ENCODE data around the gene PARP6. TPM values are rescaled to one million over a fixed set of nuclear protein-coding genes. Genes with fewer than 3 reads are reported as not detected.

PARP6 gene
- total and polyA plus RNA-seq, 2 of the 8 experiments (the other 6 are each of a cell fraction or from before 2014, with no cell fraction given), result 39.8 to 45.3 TPM

GRCh38 chr15:72237029-72237852, 35.1 kb downstream of the PARP6 start:
- Histone ChIP-seq H3K9me3 (ENCODE audit: insufficient read depth in 2 of 2, low read depth in 1 of 2, low read length in 1 of 2) (no peaks in the 10 kb centered on the region), H3K9ac (replicated peaks in 1 of 4; ENCODE audit: extremely low read depth in 1 of 4, low read depth in 3 of 4, low read length in 3 of 4) (peak overlapping the region in 1 of 4 experiments; percentile 42; a peak in 4 of 7 replicates), H2AFZ (ENCODE audit: low read length) (no peak overlapping the region), H3K4ac (replicated peaks; ENCODE audit: insufficient read length, low read depth, low read length) (no peak overlapping the region), H3K36me3 (ENCODE audit: control insufficient read depth in 2 of 4, insufficient read depth in 4 of 4, low read length in 3 of 4) (peaks cover 3 to 20% (median 14%) of the 10 kb centered on the region in 4 experiments; a peak in 6 of 8 replicates), H3K4me1 (replicated peaks in 1 of 4; ENCODE audit: control insufficient read depth in 3 of 4, insufficient read depth in 4 of 4, low read length in 3 of 4) (peaks cover 2 to 7% (median 4%) of the 10 kb centered on the region in 4 experiments; a peak in 4 of 7 replicates), H3K79me1 (ENCODE audit: low read depth, low read length) (no peaks in the 10 kb centered on the region), H2BK20ac (ENCODE audit: low read length) (no peak overlapping the region; the same call in 1 of the 2 replicates), H3K27ac (ENCODE audit: low read depth, low read length) (no peak overlapping the region), H3K4me2 (ENCODE audit: insufficient read depth in 1 of 2, low read depth in 2 of 2, low read length in 2 of 2) (peak overlapping the region; percentile 36 to 48), H4K5ac (ENCODE audit: insufficient read length, low read depth, low read length) (no peak overlapping the region), H2BK5ac (ENCODE audit: low read depth, low read length) (peak overlapping the region; percentile 89), H3K27me3 (replicated peaks in 1 of 4; ENCODE audit: control insufficient read depth in 3 of 4, extremely low read depth in 1 of 4, insufficient read depth in 3 of 4, low read length in 3 of 4) (peaks cover 20 to 85% (median 55%) of the 10 kb centered on the region in 4 experiments), H3K79me2 (ENCODE audit: control insufficient read depth in 1 of 2, insufficient read depth in 2 of 2, low read length in 2 of 2) (no peaks in the 10 kb centered on the region), H3K23me2 (ENCODE audit: low read depth, low read length) (no peaks in the 10 kb centered on the region), H3K18ac (ENCODE audit: extremely low read depth, low read length) (no peak overlapping the region; the same call in 1 of the 2 replicates), H4K20me1 (replicated peaks in 1 of 2; ENCODE audit: control insufficient read depth in 1 of 2, insufficient read depth in 2 of 2, low read length in 2 of 2) (peaks cover 4 to 5% of the 10 kb centered on the region in 2 experiments), H4K8ac (ENCODE audit: extremely low read depth, insufficient read depth, low read length) (no peak overlapping the region), H3K56ac (replicated peaks; ENCODE audit: insufficient read length, low read depth, low read length) (no peak overlapping the region), H2BK15ac (ENCODE audit: low read length) (no peak overlapping the region), H2AK5ac (ENCODE audit: low read depth, low read length) (peak overlapping the region; percentile 54; the same call in 1 of the 2 replicates), H4K91ac (replicated peaks; ENCODE audit: insufficient read length, low read length) (peak overlapping the region; percentile 29), H2BK120ac (replicated peaks; ENCODE audit: low read depth, low read length) (peak overlapping the region; percentile 65), H3K23ac (ENCODE audit: insufficient read length) (no peak overlapping the region), H3K4me3 (ENCODE audit: extremely low read depth in 1 of 4, insufficient read depth in 2 of 4, low read depth in 3 of 4, low read length in 4 of 4) (peak overlapping the region in 1 of 4 experiments; percentile 12; a peak in 1 of 8 replicates), H3K14ac (ENCODE audit: insufficient read length) (no peak overlapping the region), H2BK12ac (ENCODE audit: low read depth, low read length) (peak overlapping the region; percentile 62)
- TF ChIP-seq SP4 (IDR thresholded peaks at IDR 0.05; ENCODE audit: low read length), result no peak
- no peak for TF ChIP-seq BCL11A (IDR thresholded peaks at IDR 0.05; ENCODE audit: low read depth in 2 of 2, low read length in 2 of 2)
- TF ChIP-seq TAF1 (IDR thresholded peaks at IDR 0.05; ENCODE audit: low read depth, low read length), result peak; percentile 57; the same call in 1 of the 2 replicates
- peak; percentile 97 for TF ChIP-seq BACH1 (IDR thresholded peaks at IDR 0.05; ENCODE audit: low read length)
- TF ChIP-seq TBP (IDR thresholded peaks at IDR 0.05; ENCODE audit: low read depth, low read length), result peak; percentile 40; the same call in 1 of the 2 replicates
- TF ChIP-seq MAFK (IDR thresholded peaks at IDR 0.05; ENCODE audit: low read depth, low read length), result peak; percentile 88
- TF ChIP-seq JUND (IDR thresholded peaks at IDR 0.05; ENCODE audit: low read length), result peak; percentile 27; the same call in 1 of the 2 replicates
- FAIRE-seq (no peak), DNase-seq (ENCODE audit: low read depth in 1 of 2, low spot score in 2 of 2) (peak in 1 of 2 experiments; percentile 43)
- CTCF ChIA-PET (ENCODE audit: partially characterized antibody), result interaction anchor here (0.6 to 4.7 kb wide), 3 partner anchors 9 to 64 kb away, joined by 3 to 29 read pairs (median 3); no protein-coding TSS in a partner anchor
- POLR2A ChIA-PET (ENCODE audit: partially characterized antibody), result interaction anchor here (0.6 to 2.1 kb wide), 8 partner anchors 10 to 40 kb away, joined by 3 to 9 read pairs (median 3); partner anchors contain the start of gene GRAMD2A
- WGBS, 2 experiments (ENCODE audit: extremely low coverage in 1 of 2, insufficient coverage in 1 of 2, insufficient read length in 1 of 2, insufficient replicate concordance in 2 of 2, low coverage in 1 of 2, low lambda C conversion rate in 2 of 2, missing lambda C conversion rate in 1 of 2), result 57% methylated on average over 3 of the region's 3 CpGs; no CpG with 5 or more reads in 1 of the 2 experiments

Data from H1 (cell line).